Lung (tissue), 12 donors: ENCODE measurements around the gene NREP. TPM values are rescaled to one million over a fixed set of nuclear protein-coding genes. Genes with fewer than 3 reads are reported as not detected.

Source experiments
- ATAC-seq: fragments of 200-7000 bp; cut with Tn5 transposase; one replicate; pipeline ENCODE4 v1.9.1; 2020; ENCODE audit warnings: moderate number of reproducible peaks; ENCODE audit not compliant: insufficient read depth, low FRiP score
- DNase-seq, 3 donors: peaks; one replicate each; pipeline ENCODE4 v3.0.0-alpha.2; 2013 to 2017
- H3K27ac ChIP-seq, 2 donors: one replicate each; pipeline ENCODE4 v1.5.1; 2013; ENCODE audit warnings: mild to moderate bottlenecking in 2 of 2, moderate library complexity in 2 of 2, control low read depth in 1 of 2, inconsistent platforms in 1 of 2, low read depth in 1 of 2, low read length in 1 of 2
- H3K27me3 ChIP-seq, 3 donors: one replicate each; pipeline ENCODE4 v1.5.1; 2013; ENCODE audit warnings: low read length in 2 of 3; ENCODE audit not compliant: control insufficient read depth in 3 of 3, insufficient read depth in 3 of 3
- H3K36me3 ChIP-seq, 4 donors: one replicate each; pipeline ENCODE4 v1.5.1; 2013; ENCODE audit warnings: low read length in 4 of 4, mild to moderate bottlenecking in 1 of 4, moderate library complexity in 1 of 4; ENCODE audit not compliant: control insufficient read depth in 4 of 4, insufficient read depth in 4 of 4
- H3K4me1 ChIP-seq, 5 donors: one replicate each; pipeline ENCODE4 v1.5.1; 2013; ENCODE audit warnings: low read length in 5 of 5, mild to moderate bottlenecking in 2 of 5, moderate library complexity in 1 of 5; ENCODE audit not compliant: control insufficient read depth in 5 of 5, insufficient read depth in 5 of 5
- H3K4me3 ChIP-seq: one replicate; pipeline ENCODE4 v1.5.1; 2013; ENCODE audit warnings: mild to moderate bottlenecking, control low read depth, moderate library complexity
- H3K9ac ChIP-seq, 2 donors: one replicate each; pipeline ENCODE4 v1.5.1; 2013; ENCODE audit warnings: low read length in 2 of 2, control low read depth in 1 of 2; ENCODE audit not compliant: insufficient read depth in 1 of 2
- H3K9me3 ChIP-seq, 4 donors: one replicate each; pipeline ENCODE4 v1.5.1; 2013; ENCODE audit warnings: low read length in 3 of 4, mild to moderate bottlenecking in 1 of 4, moderate library complexity in 1 of 4; ENCODE audit not compliant: control insufficient read depth in 4 of 4, insufficient read depth in 3 of 4
- WGBS, 2 donors: extraction: QIAGEN DNeasy Blood & Tissue Kit; methylation state at CpG; one replicate each; pipeline ENCODE4 v1.1.7; 2013; 5-methylcytosine and 5-hydroxymethylcytosine counted together
- polyA plus RNA-seq, 2 donors: library from polyadenylated mRNA; stranded (reverse); fragments of 200-250 nt; gene quantifications; one replicate each; pipeline ENCODE4 v1.2.1, GENCODE V29; 2013
- total RNA-seq, 2 donors: library from RNA; depleted of rRNA in 1 of 2; stranded (reverse); fragments of >200 nt in 1 of 2; gene quantifications; one replicate each; pipeline ENCODE4 v1.2.1, GENCODE V29; 2014 to 2021
- TF ChIP-seq, protein P1 (sequence below): IDR thresholded peaks from 2 replicates; pipeline ENCODE4 v1.5.1; 2012; ENCODE audit warnings: mild to moderate bottlenecking; ENCODE audit errors: control extremely low read depth, extremely low read depth
- donor health status: control.
- donor health status: control.
- donor health status: Bipolar disorder and iron deficiency.
- donor health status: healthy.
- donor health status: DM: yes; HTN: yes; CAD: no.

NREP gene
- total and polyA plus RNA-seq, 4 donors = 10.8 to 326 (median 16.8) TPM

DNA sequence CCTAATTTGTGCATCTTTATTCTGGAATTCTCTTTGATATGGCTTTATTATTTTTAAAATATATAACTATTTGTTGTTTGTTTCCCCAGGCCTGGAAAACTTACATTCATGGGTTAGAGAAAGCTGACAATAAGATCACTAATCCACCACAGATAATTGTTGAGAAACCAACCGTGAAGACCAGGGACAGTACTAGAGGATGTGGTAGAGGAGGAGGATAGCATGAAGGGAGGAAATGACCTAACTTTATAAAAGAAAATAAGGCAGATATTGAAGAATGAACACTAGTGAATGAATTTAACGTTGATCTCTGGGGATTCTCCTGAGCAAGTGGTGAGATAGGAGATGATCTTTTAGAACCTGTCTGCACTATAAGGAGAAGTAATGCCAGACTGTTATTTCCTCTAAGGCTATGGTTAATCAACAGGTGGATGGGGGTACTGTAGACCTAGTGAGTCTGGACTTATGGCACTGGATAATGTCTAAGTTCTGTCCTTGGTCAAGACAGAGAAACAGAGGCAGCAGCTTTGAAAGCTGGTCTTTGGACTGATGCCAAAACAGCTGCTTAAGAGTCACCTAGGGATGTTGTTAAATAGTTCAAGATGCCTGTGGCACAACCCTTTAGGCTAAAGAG lies 52.4 kb downstream of the NREP start:
- peaks cover 0 to 6% (median 2%) of the 10 kb centered on the region in 5 donors for H3K4me1 ChIP-seq
- TF ChIP-seq, protein P1, sequence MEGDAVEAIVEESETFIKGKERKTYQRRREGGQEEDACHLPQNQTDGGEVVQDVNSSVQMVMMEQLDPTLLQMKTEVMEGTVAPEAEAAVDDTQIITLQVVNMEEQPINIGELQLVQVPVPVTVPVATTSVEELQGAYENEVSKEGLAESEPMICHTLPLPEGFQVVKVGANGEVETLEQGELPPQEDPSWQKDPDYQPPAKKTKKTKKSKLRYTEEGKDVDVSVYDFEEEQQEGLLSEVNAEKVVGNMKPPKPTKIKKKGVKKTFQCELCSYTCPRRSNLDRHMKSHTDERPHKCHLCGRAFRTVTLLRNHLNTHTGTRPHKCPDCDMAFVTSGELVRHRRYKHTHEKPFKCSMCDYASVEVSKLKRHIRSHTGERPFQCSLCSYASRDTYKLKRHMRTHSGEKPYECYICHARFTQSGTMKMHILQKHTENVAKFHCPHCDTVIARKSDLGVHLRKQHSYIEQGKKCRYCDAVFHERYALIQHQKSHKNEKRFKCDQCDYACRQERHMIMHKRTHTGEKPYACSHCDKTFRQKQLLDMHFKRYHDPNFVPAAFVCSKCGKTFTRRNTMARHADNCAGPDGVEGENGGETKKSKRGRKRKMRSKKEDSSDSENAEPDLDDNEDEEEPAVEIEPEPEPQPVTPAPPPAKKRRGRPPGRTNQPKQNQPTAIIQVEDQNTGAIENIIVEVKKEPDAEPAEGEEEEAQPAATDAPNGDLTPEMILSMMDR = no peak
- H3K27ac ChIP-seq = no peak overlapping the region
- no peaks in the 10 kb centered on the region for H3K9me3 ChIP-seq
- WGBS, 2 donors = 58 to 71% methylated on average over 2 of the region's 2 CpGs
- H3K4me3 ChIP-seq = no peak overlapping the region
- H3K36me3 ChIP-seq = no peaks in the 10 kb centered on the region
- H3K9ac ChIP-seq = no peak overlapping the region
- ATAC-seq (no peak), DNase-seq (no peak)
- no peaks in the 10 kb centered on the region for H3K27me3 ChIP-seq

DNA sequence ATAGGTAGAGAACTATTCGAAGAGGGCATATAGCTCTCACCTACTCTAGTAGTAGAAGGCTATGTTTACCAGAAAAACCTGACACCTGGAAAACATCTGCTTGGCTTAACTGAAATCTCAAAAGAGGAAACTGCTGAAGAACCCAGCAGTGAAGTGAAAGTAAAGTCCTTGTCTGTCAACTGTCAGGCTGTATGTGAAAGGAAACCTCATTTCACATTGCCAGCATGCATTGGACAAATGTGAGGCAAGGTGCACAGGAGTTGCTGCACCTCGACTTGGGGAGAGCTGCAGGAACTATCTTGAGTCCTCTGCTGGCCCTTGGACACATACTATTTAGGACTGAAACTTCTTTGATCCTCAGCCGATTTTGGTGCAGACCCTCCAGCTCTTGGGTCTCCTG lies 53.3 kb downstream of the NREP start:
- Histone ChIP-seq H3K9me3 (no peaks in the 10 kb centered on the region), H3K9ac (no peak overlapping the region), H3K27ac (no peak overlapping the region), H3K27me3 (no peaks in the 10 kb centered on the region), H3K4me1 (peaks cover 0 to 14% (median 4%) of the 10 kb centered on the region in 5 donors), H3K36me3 (no peaks in the 10 kb centered on the region), H3K4me3 (no peak overlapping the region)
- WGBS, 2 donors = 45 to 62% methylated on average over 3 of the region's 3 CpGs
- TF ChIP-seq, protein P1 = no peak
- no peak for ATAC-seq
- DNase-seq = no peak

DNA sequence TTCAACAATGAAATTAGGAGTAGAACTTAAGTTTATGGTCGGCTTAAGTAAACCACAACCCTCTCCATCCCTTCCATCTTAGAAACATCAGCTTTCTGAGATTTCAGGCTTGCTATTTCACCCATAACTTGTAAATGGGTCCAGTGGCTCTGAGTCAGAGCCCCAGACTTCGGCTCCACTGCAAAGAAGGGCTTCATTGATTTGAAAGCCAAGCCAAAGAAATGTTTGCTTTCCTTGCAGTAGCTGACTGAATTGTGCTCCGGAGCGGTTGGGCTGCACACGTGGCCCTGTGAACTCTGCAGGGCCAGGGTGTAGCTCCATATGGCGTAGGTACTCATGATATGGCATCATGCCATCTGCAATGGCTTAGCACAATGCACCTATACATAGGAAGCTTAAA lies 57.0 kb downstream of the NREP start:
- Histone ChIP-seq H3K36me3 (no peaks in the 10 kb centered on the region), H3K9ac (no peak overlapping the region), H3K27ac (no peak overlapping the region), H3K27me3 (no peaks in the 10 kb centered on the region), H3K4me1 (peaks cover 0 to 30% (median 24%) of the 10 kb centered on the region in 5 donors), H3K4me3 (no peak overlapping the region), H3K9me3 (no peaks in the 10 kb centered on the region)
- DNase-seq (peak in 2 of 3 donors; percentile 56 to 77), ATAC-seq (no peak)
- WGBS, 2 donors = 70 to 87% methylated on average over 6 of the region's 6 CpGs
- TF ChIP-seq, protein P1 = no peak

DNA sequence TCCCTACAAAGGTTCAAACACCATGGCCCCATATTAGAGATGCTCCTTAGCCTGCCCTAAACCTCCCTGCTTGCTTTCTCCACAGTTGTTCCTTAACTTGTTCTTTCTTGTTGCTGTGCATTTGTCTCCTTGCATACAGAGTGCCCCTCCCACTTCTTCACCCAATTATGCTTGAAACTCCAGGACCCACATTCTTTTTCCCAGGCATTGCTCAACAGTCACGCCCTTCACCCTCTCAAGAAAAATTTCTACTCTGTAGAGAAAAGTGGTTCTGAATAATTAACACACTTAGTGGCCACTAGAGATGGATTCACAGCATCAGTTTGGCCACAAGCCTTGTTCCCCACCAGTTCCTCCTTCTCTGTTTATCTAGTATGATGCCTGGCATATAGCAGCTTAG lies 57.7 kb downstream of the NREP start:
- 53 to 69% methylated on average over 1 of the region's 1 CpG for WGBS, 2 donors
- ATAC-seq = no peak
- TF ChIP-seq, protein P1 = no peak

More for the DNA sequence above, 57.7 kb downstream of the NREP start:
- no peak overlapping the region for H3K9ac ChIP-seq
- H3K4me1 ChIP-seq = peaks cover 0 to 30% (median 24%) of the 10 kb centered on the region in 5 donors
- DNase-seq = peak in 1 of 3 donors; percentile 59
- no peak overlapping the region for H3K27ac ChIP-seq
- H3K9me3 ChIP-seq = no peaks in the 10 kb centered on the region
- H3K4me3 ChIP-seq = no peak overlapping the region
- H3K27me3 ChIP-seq = no peaks in the 10 kb centered on the region
- H3K36me3 ChIP-seq = no peaks in the 10 kb centered on the region
